H1 (cell line): ENCODE data around the gene FLT3. TPM values are rescaled to one million over a fixed set of nuclear protein-coding genes. Genes with fewer than 3 reads are reported as not detected.

Experiments used
- ASH2L ChIP-seq: fragments of 200-600, 300-600 bp; sonication (generic); IDR thresholded peaks from one replicate; pipeline ENCODE4 v1.7.1; 2017; ENCODE audit warnings: low read length
- BACH1 ChIP-seq: IDR thresholded peaks from 2 replicates; pipeline ENCODE4 v1.6.1; 2012; ENCODE audit warnings: low read length, improper control_type of control experiment
- BCL11A ChIP-seq, 2 experiments: IDR thresholded peaks; one replicate each; pipeline ENCODE4 v1.6.1; 2011; ENCODE audit warnings: low read depth in 2 of 2, low read length in 2 of 2, mild to moderate bottlenecking in 2 of 2
- CBX5 ChIP-seq: fragments of 300-800, 300-1000 bp; sonication (generic); IDR thresholded peaks from 2 replicates; pipeline ENCODE4 v1.7.1; 2016; ENCODE audit warnings: antibody characterized with exemption, low read length, low read depth
- CREB1 ChIP-seq: IDR thresholded peaks from 2 replicates; pipeline ENCODE4 v1.6.1; 2012; ENCODE audit warnings: inconsistent platforms
- EGR1 ChIP-seq: IDR thresholded peaks from 2 replicates; pipeline ENCODE4 v1.6.1; 2011; ENCODE audit warnings: low read depth, low read length, borderline replicate concordance
- FOSL1 ChIP-seq: IDR thresholded peaks from 2 replicates; pipeline ENCODE4 v1.6.1; 2011; ENCODE audit warnings: mild to moderate bottlenecking, low read depth, low read length, moderate library complexity; ENCODE audit not compliant: insufficient read depth
- GABPA ChIP-seq: IDR thresholded peaks from 2 replicates; pipeline ENCODE4 v1.6.1; 2011; ENCODE audit warnings: mild to moderate bottlenecking, low read length, moderate library complexity, borderline replicate concordance; ENCODE audit not compliant: insufficient read depth
- GTF2F1 ChIP-seq: IDR thresholded peaks from 2 replicates; pipeline ENCODE4 v1.6.1; 2012; ENCODE audit warnings: low read depth, low read length, improper control_type of control experiment, borderline replicate concordance
- HDAC6 ChIP-seq: IDR thresholded peaks from one replicate; pipeline ENCODE4 v1.7.1; 2012; ENCODE audit warnings: low read depth, mild to moderate bottlenecking, inconsistent platforms, low read length, moderate library complexity
- NANOG ChIP-seq: IDR thresholded peaks from 2 replicates; pipeline ENCODE4 v1.6.1; 2011; ENCODE audit warnings: low read length, low read depth, mild to moderate bottlenecking, inconsistent platforms; ENCODE audit not compliant: insufficient read depth, poor library complexity, severe bottlenecking
- PHF8 ChIP-seq: fragments of 200-600 bp; sonication (generic); conservative IDR thresholded peaks from 2 replicates; pipeline ENCODE4 v1.7.1; 2012; ENCODE audit warnings: low read depth, mild to moderate bottlenecking, inconsistent platforms, low read length, moderate library complexity
- POLR2A ChIP-seq, 2 experiments: IDR thresholded peaks; 1 replicate in 1 of 2; 2 replicates in 1 of 2; pipeline ENCODE4 v1.6.1; 2011; ENCODE audit warnings: low read depth in 2 of 2, low read length in 2 of 2, mild to moderate bottlenecking in 2 of 2; ENCODE audit errors: control extremely low read depth in 1 of 2
- POLR2AphosphoS5 ChIP-seq: IDR thresholded peaks from 2 replicates; pipeline ENCODE4 v1.6.1; 2011; ENCODE audit warnings: low read depth, low read length
- POU5F1 ChIP-seq: IDR thresholded peaks from 2 replicates; pipeline ENCODE4 v1.6.1; 2011; ENCODE audit warnings: low read depth, mild to moderate bottlenecking, low read length, moderate library complexity
- RNF2 ChIP-seq: fragments of 200-900, 300-1000 bp; sonication (generic); IDR thresholded peaks from 2 replicates; pipeline ENCODE4 v1.7.1; 2016; ENCODE audit warnings: borderline replicate concordance, low read depth, mild to moderate bottlenecking, antibody characterized with exemption, low read length; ENCODE audit not compliant: poor library complexity, severe bottlenecking; ENCODE audit errors: missing control alignments
- TAF1 ChIP-seq: IDR thresholded peaks from 2 replicates; pipeline ENCODE4 v1.6.1; 2011; ENCODE audit warnings: mild to moderate bottlenecking, low read depth, low read length
- TAF7 ChIP-seq: optimal IDR thresholded peaks from 2 replicates; pipeline ENCODE3; 2011; ENCODE audit warnings: low read depth, mild to moderate bottlenecking, inconsistent platforms, low read length, moderate library complexity, borderline replicate concordance
- TBP ChIP-seq: IDR thresholded peaks from 2 replicates; pipeline ENCODE4 v1.6.1; 2011; ENCODE audit warnings: low read depth, low read length, improper control_type of control experiment
- TCF12 ChIP-seq: IDR thresholded peaks from 2 replicates; pipeline ENCODE4 v1.6.1; 2011; ENCODE audit warnings: low read depth, mild to moderate bottlenecking, low read length
- polyA plus RNA-seq, 7 experiments: library from polyadenylated mRNA; depleted of rRNA in 3 of 7; stranded (reverse) in 5 of 7; unstranded in 2 of 7; fragments of >200 nt in 5 of 7; fragments of 200-250 nt in 2 of 7; gene quantifications; 1 replicate in 5 of 7; 2 replicates in 1 of 7; 4 replicates in 1 of 7; pipeline versions ENCODE4 v1.2.1 to v1.2.3, GENCODE V29; 2011 to 2013; ENCODE audit warnings: missing spikeins in 2 of 7, mixed read lengths in 2 of 7
- total RNA-seq: library from RNA; stranded (reverse); fragmentation: NEBNext Ultra II Directional; extraction: Animal tissue kit (Norgen Biotek cat#: 25700); gene quantifications from 2 replicates; pipeline ENCODE4 v1.2.1, GENCODE V29; 2021
- TF ChIP-seq, protein P1 (sequence below): IDR thresholded peaks from 2 replicates; pipeline ENCODE4 v1.6.1; 2012; ENCODE audit warnings: inconsistent platforms
- TF ChIP-seq, protein P2 (sequence below): IDR thresholded peaks from 2 replicates; pipeline ENCODE4 v1.6.1; 2012; ENCODE audit warnings: inconsistent platforms
- TF ChIP-seq, protein P3 (sequence below): IDR thresholded peaks from 2 replicates; pipeline ENCODE4 v1.6.1; 2012; ENCODE audit warnings: low read length, inconsistent platforms

FLT3 gene
- total and polyA plus RNA-seq, 2 of the 8 experiments (the other 6 are each of a cell fraction or from before 2014, with no cell fraction given), result 0.44 to 0.71 TPM

DNA sequence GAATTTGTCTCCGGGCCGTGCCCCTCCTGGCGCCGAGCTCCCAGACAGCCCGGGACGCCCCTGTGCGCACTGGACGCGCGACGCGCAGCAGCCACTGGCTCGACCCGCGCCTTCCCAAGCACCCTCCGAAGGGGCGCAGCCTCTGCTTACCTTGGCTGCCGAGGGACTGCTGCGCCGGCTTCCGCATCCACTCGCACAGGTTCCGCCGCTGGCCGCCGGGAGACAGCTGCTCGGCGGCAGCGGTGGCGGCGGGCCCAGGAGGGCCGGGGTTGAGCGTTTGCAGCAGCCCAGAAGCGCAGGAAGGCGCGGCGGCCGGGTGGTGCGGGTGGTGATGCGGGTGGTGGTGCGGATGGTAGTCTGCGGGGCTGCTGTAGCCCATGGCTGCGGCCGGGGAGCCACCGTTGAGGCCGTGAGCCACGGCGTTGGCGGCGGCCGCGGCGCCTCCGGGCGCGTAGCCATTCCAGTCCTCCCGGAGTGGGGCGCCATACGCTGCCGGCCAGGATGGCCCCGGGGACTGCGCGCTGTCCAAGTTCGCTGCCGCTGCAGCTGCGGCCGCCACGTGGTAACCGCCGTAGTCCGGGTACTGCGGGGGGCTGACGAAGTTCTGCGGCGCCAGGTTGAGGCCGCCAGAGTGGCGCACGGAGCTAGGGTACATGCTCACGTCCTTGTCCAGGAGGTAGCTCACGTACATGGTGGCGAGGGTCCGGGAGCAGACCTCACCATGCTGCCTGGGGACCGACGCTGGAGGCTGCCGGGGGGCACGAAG is 131.9 kb downstream of the FLT3 start (continued):
- TF ChIP-seq TCF12, result no peak
- no peak for TF ChIP-seq PHF8
- no peak for TF ChIP-seq BCL11A (IDR thresholded peaks at IDR 0.05; ENCODE audit: low read depth in 2 of 2, low read length in 2 of 2)
- TF ChIP-seq ASH2L, result no peak
- no peak for TF ChIP-seq HDAC6
- TF ChIP-seq FOSL1, result no peak
- no peak for TF ChIP-seq POU5F1
- peak; percentile 94 for TF ChIP-seq RNF2
- no peak for TF ChIP-seq TBP
- peak; percentile 82 for TF ChIP-seq CREB1
- no peak for TF ChIP-seq EGR1
- TF ChIP-seq NANOG, result no peak
- TF ChIP-seq TAF1, result no peak
- no peak for TF ChIP-seq POLR2AphosphoS5
- TF ChIP-seq GTF2F1, result no peak
- TF ChIP-seq, protein P1, sequence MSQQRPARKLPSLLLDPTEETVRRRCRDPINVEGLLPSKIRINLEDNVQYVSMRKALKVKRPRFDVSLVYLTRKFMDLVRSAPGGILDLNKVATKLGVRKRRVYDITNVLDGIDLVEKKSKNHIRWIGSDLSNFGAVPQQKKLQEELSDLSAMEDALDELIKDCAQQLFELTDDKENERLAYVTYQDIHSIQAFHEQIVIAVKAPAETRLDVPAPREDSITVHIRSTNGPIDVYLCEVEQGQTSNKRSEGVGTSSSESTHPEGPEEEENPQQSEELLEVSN, result peak; percentile 72
- TF ChIP-seq POLR2A (IDR thresholded peaks at IDR 0.05; ENCODE audit: control extremely low read depth in 1 of 2, low read depth in 2 of 2, low read length in 2 of 2), result no peak
- no peak for TF ChIP-seq CBX5
- no peak for TF ChIP-seq TAF7
- no peak for TF ChIP-seq BACH1
- TF ChIP-seq, protein P2, sequence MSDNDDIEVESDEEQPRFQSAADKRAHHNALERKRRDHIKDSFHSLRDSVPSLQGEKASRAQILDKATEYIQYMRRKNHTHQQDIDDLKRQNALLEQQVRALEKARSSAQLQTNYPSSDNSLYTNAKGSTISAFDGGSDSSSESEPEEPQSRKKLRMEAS, result peak; percentile 93
- TF ChIP-seq, protein P3, sequence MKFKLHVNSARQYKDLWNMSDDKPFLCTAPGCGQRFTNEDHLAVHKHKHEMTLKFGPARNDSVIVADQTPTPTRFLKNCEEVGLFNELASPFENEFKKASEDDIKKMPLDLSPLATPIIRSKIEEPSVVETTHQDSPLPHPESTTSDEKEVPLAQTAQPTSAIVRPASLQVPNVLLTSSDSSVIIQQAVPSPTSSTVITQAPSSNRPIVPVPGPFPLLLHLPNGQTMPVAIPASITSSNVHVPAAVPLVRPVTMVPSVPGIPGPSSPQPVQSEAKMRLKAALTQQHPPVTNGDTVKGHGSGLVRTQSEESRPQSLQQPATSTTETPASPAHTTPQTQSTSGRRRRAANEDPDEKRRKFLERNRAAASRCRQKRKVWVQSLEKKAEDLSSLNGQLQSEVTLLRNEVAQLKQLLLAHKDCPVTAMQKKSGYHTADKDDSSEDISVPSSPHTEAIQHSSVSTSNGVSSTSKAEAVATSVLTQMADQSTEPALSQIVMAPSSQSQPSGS, result no peak
- 0 out of 2 replicates have a peak, but pooled peaks have one; percentile 14 for TF ChIP-seq GABPA
